GM21447 (cell line): ENCODE results near the gene TMEM150A.
"Not testable (repeated sequence)": the region's sequence is repeated elsewhere in the genome, so short reads cannot be mapped to it uniquely, and the experiment has no call there.

Experiments
- ATAC-seq: cut with Tn5 transposase; IDR thresholded peaks from one replicate; pipeline ENCODE4 v1.9.1; 2021; ENCODE audit not compliant: unreplicated experiment

The TMEM150A gene, protein sequence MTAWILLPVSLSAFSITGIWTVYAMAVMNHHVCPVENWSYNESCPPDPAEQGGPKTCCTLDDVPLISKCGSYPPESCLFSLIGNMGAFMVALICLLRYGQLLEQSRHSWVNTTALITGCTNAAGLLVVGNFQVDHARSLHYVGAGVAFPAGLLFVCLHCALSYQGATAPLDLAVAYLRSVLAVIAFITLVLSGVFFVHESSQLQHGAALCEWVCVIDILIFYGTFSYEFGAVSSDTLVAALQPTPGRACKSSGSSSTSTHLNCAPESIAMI

DNA sequence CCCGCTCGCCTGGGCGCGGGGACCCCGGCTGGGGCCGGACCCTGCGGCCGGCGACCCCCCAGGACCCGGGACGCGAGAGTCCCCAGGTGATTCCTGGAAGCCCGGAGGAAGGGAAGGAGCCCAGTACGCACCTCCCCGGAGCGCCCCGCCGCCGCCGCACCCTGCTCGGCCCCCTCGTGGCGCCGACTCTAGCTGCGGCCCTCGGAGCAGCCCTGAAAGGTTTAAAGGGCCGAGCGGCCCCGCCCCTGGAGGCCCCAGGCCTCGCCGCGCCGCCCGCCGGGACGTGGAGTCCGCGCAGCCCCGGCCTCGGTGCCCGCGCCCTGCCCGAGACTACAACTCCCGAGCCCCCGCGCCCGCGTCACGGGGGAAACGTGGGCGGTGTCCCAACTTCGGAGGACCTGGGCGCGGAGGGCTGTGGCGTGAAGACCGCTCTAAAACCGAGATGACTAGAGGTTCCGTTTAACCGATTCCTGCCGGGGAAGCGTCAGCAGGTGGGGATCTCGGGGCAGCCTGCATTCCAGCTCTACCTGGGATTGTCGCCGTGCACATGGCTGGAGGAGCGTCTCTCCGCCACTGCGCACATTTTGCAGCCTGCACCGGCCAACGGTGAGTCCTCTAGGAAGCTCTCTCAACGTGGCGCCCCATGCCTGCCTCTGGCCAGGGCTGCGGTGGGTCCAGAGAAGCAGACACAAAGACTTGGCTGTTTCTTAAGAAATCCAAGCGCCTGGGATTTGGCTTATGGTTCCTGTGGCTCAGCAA lies at the start of gene TMEM150A:
Gene TMEM150A, minus strand, starts transcription at position 223 of the 759 bp plus-strand sequence. CDS start 750 bp downstream, outside the sequence.
- ATAC-seq = peak; percentile 94

DNA sequence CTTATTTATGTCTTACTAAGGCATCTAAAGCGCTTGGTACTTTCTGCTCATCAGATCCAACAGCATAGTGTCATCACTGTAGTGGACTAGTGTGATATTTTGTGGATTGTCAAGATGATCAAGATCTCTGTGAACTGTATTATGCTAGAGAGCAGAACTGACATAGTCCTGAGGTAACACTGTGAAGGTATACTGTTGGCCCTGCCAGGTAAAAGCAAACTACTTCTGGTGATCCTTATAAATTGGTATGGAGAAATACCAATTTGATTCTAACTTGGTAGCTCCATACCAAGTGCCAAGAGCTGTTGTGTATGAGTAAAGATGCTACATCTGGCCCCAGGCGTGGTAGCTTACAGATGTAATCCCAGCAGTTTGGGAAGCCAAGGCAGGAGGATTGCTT lies 49.6 kb upstream of the TMEM150A start:
- no peak for ATAC-seq

DNA sequence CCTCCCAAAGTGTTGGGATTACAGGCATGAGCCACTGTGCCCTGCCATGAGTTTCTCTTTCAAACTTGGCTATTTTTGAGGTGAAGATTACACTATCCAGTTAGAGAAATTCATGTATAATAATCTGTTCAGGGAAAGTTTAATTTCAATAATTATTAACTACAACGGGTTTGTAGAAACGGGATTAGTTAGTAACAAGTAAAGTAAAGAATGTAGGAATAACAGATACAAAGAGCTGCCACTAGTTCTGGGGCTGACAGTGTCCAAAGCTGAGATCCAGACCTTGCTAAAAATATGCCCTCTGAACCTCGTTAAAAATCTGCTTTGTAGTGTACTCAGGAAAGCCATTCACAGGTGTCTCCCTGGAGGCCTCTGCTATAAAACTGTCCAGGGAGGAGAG lies 48.6 kb upstream of the TMEM150A start:
- ATAC-seq = no peak

DNA sequence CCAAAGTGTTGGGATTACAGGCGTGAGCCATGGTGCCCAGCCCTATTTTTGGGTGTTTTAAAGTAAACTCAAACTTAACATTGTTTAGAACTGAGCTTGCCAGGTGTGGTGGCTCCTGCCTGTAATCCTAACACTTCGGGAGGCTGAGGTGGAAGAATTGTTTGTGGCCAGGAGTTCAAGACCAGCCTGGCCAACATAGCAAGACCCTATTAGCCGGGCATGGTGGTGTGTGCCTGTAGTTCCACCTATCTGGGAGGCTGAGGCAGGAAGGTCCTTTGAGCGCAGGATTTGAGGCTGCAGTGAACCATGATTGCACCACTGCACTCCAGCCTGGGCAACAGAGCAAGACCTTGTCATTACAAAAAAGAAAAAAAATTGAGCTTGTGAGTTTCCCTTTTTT lies 48.0 kb upstream of the TMEM150A start:
- ATAC-seq = no peak

DNA sequence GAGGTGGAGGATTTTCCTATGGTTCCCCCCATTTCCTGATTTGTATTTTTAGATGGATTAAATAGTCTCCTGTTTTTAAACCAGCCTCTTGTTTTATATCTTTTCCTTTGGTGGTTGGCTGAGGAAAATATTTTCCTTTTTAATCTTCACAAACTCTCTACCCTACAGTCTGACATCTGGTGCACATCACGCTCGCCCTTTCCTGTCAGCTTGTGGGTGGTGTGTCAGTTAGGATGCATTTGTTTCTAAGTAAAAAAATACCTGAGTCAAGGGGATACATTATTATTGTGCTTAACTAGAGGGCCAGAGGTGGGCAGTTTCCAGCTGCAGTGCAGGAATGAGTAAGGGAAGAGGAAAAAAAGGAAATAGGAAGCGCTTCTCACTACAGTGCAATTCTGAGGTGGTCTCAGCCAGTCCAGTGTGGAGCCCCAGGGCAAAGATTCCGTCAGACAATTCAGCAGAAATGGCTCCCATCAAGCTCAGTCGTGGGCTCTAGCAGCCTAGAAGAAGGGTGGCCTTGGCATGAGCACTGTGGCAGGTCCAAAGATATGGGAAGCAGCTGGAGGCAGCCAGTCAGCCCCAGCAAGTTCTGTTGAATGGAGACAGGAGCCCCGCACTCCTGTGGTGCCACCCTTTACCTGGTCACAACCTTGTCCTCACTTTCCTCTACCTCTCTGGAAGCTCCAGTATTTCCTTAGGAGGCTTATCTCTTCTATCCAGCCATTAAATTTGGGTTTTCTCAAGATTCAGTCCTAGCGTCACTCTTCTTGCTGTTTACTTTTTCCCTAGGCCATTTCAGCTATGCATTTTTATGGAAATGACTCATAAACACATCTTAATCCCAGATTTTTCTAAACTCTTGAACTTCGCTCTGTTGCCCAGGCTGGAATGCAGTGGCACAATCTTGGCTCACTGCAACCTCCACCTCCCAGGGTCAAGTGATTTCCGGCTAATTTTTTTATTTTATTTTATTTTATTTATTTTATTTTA lies 47.0 kb upstream of the TMEM150A start:
- ATAC-seq = no peak

DNA sequence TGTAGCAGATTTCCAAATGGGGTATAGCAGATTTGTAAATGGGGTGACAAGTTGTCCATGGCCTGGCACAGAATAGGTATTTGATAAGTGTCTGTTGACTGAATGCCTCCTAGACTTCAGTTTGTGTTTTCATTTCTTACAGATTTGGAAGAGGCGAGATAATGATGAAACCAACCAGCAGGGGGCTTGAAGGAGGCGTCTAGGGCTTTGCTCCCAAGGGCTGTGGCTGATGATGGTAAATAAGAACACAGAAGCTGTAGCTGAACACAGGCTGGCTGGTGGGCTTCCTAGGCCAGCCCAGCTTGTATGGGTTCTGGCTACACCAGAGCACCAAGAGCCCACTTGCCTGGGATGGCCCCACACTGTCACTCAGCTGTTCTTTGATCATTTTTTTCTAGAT lies 46.1 kb upstream of the TMEM150A start:
- no peak for ATAC-seq

DNA sequence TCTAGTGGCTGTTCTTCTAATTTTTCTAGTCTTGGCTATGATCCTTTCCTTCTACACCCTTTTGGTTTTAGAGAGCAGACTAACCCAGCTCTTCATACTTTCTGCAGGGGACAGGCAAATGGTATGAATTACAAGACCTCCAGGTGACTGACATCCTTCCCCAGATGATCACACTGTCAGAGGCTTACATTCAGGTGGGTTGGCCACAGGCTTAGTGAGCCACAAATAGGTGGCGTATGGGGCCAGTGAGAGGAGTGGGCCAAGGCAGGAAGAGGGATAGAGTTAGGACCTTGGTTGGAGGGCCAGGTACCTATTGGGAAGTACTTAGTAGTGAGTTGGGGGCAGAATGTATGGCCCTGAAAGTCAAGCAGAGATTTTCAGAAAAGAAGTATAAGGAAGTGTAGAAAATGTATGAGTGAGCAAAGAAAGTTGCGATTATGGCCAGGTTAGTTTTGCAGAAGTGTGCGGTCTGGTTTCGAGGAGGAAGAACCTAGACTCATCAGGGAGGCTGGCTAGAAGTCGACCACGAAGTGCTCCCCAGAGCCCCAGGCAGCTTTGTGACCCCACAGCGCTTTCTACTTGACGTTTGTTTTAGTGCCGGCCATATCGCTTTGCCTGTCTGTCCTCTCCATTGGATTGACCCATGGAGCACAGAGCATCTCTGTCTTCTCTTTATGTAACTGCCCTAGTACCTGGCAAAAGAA lies 45.5 kb upstream of the TMEM150A start:
- ATAC-seq = peak; percentile 60

DNA sequence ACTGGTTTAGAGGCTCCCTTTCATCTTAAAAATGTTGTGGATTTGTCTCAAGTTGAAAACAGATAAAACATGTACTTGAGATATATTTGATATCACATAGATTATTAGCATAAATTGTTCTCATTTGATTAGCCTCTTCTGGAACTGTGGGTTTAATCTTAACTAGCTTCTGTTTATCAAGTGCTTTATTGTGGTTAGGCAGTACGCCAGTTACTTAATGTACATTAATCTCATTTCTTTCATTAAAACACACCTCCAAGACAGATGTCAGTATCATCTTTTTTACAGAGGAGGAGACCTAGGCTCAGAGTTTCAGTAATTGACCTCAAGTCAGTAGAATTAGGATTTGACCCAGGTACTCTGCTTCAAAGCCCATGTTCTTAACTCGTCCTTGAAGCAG lies 43.7 kb upstream of the TMEM150A start:
- no peak for ATAC-seq

DNA sequence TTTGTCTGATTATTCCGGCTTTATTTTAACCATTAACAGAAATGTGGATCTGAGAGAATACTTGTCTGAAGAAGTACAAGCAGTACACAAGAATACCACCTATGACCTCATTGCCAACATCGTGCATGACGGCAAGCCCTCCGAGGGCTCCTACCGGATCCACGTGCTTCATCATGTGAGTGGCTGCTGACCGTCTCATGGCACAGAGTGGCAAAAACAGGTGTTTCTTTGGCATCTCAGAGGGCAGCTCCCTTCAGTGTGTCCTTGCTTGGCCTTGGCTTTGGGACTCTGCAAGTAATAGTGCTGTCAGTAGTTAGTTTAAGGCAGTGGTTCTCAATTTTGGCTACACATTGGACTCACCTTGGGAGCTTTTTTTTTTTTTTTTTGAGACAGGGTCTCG lies 42.4 kb upstream of the TMEM150A start:
- ATAC-seq = no peak

DNA sequence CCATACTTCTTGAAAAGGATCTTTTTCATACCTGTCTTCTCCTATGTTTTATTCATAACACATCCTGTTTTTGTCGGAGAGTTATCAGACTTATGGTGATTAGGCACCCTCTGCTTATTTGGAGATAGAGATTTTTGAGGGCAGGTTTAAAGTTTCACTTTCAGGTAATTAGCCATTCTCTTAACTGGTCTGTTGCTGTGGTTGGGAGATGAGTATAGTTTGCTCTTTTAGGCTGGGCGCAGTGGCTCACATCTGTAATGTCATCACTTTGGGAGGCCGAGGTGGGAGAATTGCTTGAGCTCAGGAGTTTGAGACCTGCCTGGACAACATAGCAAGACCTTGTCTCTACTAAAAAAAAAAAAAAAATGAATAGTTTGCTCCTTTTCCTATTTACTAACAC lies 40.2 kb upstream of the TMEM150A start:
- peak; percentile 50 for ATAC-seq

DNA sequence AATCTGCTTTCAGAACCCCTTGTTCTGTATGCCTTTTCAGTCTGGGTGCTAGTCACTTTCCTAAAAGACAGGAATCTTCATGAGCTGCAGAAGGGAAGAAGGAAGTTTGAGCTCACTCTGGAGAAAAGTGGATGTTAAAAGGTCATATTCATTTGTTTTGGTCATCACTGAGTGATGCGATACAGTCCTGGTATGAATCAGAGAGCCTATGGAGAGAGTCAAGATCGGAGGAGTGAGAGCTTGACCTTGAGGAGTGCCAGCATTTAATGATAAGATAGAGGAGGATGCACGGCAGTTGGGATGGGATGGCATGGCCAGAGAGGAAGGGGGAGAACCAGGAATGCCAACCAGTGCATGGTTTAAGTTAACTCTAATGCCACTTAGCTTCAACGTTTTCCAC lies 33.1 kb upstream of the TMEM150A start:
- ATAC-seq = no peak

DNA sequence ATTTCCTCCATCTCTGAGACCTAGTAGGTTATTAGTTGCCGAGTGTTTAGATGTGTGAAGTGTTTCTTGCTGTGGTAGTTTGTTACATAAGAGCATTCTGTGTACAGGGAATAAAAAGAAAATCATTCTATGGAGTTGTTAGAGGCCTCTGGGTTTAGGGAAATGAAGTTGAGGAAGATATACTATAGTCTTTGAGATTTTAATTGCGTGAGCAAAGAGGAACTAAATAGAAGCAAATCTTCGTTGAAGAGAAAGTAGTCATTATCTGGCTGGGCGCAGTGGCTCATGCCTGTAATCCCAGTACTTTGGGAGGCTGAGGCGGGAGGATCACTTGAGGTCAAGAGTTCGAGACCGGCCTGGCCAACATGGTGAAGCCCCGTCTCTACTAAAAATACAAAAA lies 32.5 kb upstream of the TMEM150A start:
- ATAC-seq = no peak

DNA sequence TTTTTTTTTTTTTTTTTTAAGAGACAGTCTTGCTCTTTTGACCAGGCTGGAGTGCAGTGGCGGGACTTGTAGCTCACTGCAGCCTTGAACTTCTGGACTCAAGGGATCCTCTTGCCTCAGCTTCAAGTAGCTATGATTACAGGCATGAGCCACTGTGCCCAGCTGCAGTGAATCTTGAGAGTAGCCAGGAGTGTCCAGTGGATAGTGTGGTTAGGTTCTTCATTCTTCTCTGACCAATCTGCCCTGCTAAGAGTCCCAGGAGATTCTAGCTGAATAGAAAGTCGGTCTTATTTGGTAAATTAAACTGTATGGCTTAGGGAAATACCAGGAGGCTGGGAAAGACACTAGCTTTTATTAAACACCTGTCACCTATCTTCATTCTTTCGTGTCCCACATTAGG lies 28.8 kb upstream of the TMEM150A start:
- ATAC-seq = no peak

DNA sequence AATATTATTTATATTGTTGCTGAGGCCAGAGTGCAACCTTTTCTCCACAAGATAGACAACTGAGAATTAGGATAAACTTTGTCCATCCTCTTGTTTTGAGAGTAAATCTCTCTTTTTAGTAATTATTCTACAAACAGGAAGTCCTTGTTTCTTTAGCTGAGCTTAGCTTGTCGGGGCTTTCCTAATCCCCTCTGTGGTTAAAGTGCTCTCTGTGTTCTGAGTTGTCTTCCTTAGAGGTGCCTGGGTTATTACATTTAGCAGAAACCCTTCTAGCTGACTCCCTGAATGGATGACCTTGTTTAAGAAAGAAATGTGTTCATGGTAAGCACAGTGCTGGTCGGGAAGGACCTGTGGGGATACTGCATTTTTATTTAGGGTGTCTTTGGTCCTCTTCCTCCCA lies 26.2 kb upstream of the TMEM150A start:
- no peak for ATAC-seq

DNA sequence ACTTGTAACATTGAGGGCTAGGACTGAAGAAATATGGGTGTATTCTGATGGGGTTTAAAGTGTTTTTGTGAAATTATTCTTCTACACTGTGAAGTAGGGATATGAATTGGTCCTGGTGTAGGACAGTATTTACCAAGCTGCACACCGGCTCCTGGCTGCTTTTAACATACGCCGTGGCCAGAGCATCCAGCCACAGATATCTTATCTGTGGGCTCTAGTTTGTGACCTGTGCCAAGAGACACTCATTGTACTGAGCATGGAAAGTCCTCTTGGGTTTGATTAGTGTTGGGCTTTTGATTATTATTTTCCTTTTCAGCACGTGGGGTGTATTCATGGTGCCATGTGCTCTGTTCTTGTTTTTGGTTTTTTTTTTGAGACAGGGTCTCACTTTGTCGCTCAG lies 21.5 kb upstream of the TMEM150A start:
- no peak for ATAC-seq

DNA sequence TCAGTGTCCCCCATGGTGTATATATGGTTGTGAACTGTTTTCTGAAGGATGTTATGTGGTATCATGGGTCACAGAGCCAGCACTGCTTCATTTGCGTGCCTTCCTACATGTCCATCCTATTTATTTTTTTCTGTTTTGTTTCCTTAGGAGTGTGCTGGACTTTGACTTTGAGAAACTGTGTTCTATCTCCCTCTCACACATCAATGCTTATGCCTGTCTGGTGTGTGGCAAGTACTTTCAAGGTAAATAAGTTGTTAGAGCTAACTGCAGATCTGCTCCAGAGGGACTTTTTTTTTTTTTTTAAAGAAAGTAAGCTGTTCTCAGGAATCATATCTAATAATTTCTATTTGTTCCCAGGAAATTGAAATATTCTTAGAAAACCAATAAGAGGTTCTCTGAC lies 18.8 kb upstream of the TMEM150A start:
- ATAC-seq = no peak

DNA sequence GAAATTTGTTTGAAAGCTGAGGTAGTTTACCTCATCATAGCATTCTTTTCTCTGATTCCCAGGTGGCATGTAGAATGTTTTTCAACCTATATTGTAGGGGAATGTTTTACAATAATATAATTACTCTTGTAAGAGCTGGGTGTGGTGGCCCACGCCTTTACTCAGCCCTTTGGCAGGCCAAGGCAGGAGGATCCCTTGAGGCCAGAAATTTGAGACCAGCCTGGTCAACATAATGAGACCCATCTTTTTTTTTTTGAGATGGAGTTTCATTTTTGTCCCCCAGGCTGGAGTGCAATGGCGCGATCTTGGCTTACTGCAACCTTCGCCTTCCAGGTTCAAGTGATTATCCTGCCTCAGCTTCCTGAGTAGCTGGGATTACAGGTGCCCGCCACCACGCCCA lies 17.1 kb upstream of the TMEM150A start:
- no peak for ATAC-seq

DNA sequence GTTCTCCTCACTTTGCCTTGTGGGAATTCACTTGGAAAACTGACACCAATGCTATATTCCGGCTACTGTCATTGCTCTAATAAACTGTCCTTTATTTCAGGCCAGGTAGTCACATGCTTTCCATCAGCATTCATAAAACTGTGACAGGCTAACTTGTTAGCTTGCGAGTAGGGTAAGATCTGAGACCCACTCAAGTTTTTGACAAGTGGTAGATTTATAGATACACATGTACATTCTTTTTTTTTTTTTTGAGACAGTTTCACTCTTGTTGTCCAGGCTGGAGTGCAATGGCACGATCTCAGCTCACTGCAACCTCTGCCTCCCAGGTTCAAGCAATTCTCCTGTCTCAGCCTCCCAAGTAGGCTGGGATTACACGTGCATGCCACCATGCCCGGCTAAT lies 15.2 kb upstream of the TMEM150A start:
- not testable (repeated sequence) for ATAC-seq

DNA sequence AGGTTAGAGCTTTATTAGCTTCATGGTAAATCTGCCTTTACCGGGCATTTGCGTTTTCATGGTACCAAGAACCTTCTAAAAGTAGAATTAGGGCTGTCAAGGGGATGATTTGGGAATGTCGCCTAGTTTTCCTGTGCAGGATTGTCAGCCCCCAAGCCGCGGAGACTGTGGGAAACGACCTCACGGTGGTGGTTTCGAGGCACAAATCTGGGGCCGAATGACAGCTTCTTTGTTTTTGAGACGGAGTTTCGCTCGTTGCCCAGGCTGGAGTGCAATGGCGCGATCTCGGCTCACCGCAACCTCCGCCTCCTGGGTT lies 12.9 kb upstream of the TMEM150A start:
- ATAC-seq = no peak

DNA sequence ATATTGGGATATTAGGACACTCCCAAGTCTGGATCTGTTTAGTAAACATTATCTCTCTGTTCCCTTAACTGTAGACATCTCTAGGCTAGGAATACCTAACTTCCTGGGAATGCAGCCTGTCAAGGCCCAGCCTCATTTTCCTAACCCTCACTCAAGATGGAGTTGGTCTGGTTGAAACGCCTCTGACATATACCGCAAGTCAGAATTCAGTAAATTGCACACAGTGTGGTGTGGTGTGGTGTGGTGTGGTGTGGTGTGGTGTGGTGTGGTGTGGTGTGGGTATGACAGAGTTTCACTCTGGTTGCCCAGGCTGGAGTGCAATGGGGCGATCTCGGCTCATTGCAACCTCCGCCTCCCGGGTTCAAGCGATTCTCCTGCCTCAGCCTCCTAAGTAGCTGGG lies 12.3 kb upstream of the TMEM150A start:
- ATAC-seq = not testable (repeated sequence)
